Fibroblast of gingiva (primary cell): ENCODE results near the gene ACAP2.
"Not testable (repeated sequence)": the region's sequence is repeated elsewhere in the genome, so short reads cannot be mapped to it uniquely, and the experiment has no call there.

Experiments
- DNase-seq: peaks from one replicate; pipeline ENCODE4 v3.0.0-alpha.2; 2011; ENCODE audit warnings: low read depth

The ACAP2 gene

GRCh38 chr3:195441992-195442572 lies 738 bp downstream of the ACAP2 start:
- DNase-seq: peak; percentile 37

- peak; percentile 5 for DNase-seq
Measured at GRCh38 chr3:195441476-195441991, 1.3 kb downstream of the ACAP2 start.

- DNase-seq: peak; percentile 9
Measured at GRCh38 chr3:195441051-195441450, 1.8 kb downstream of the ACAP2 start.

- no peak for DNase-seq
Measured at GRCh38 chr3:195440379-195440778, 2.4 kb downstream of the ACAP2 start.

GRCh38 chr3:195438371-195438770 lies 4.4 kb downstream of the ACAP2 start:
- no peak for DNase-seq

- no peak for DNase-seq
Measured at GRCh38 chr3:195425849-195426248, 17.0 kb downstream of the ACAP2 start.

- no peak for DNase-seq
Measured at GRCh38 chr3:195423818-195424217, 19.0 kb downstream of the ACAP2 start.

GRCh38 chr3:195421400-195421799 lies 21.4 kb downstream of the ACAP2 start:
- DNase-seq: peak; percentile 27

- DNase-seq: no peak
Measured at GRCh38 chr3:195416795-195417194, 26.0 kb downstream of the ACAP2 start.

GRCh38 chr3:195411836-195412235 lies 31.0 kb downstream of the ACAP2 start:
- DNase-seq: peak; percentile 4

- DNase-seq: no peak
Measured at GRCh38 chr3:195410546-195410945, 32.3 kb downstream of the ACAP2 start.

- DNase-seq: no peak
Measured at GRCh38 chr3:195407531-195408409, 35.0 kb downstream of the ACAP2 start.

- no peak for DNase-seq
Measured at GRCh38 chr3:195405651-195406050, 37.2 kb downstream of the ACAP2 start.

GRCh38 chr3:195403841-195404408 lies 38.9 kb downstream of the ACAP2 start:
- DNase-seq: no peak

- no peak for DNase-seq
Measured at GRCh38 chr3:195403244-195403643, 39.6 kb downstream of the ACAP2 start.

GRCh38 chr3:195401943-195402342 lies 40.9 kb downstream of the ACAP2 start:
- no peak for DNase-seq

GRCh38 chr3:195398460-195398859 lies 44.4 kb downstream of the ACAP2 start:
- DNase-seq: not testable (repeated sequence)

GRCh38 chr3:195397524-195397923 lies 45.3 kb downstream of the ACAP2 start:
- DNase-seq: no peak

- no peak for DNase-seq
Measured at GRCh38 chr3:195395208-195395816, 47.5 kb downstream of the ACAP2 start.

- peak; percentile 24 for DNase-seq
Measured at GRCh38 chr3:195394700-195395099, 48.1 kb downstream of the ACAP2 start.

GRCh38 chr3:195394024-195394423 lies 48.8 kb downstream of the ACAP2 start:
- DNase-seq: no peak

- DNase-seq: no peak
Measured at GRCh38 chr3:195388380-195388779, 54.4 kb downstream of the ACAP2 start.

GRCh38 chr3:195386739-195387138 lies 56.1 kb downstream of the ACAP2 start:
- DNase-seq: no peak
